GM04504 (cell line): ENCODE measurements around the gene ARHGEF12.

Source experiments
- DNase-seq: peaks from one replicate; pipeline ENCODE4 v3.0.0-alpha.2; 2012; ENCODE audit warnings: low read depth

ARHGEF12 gene

DNA sequence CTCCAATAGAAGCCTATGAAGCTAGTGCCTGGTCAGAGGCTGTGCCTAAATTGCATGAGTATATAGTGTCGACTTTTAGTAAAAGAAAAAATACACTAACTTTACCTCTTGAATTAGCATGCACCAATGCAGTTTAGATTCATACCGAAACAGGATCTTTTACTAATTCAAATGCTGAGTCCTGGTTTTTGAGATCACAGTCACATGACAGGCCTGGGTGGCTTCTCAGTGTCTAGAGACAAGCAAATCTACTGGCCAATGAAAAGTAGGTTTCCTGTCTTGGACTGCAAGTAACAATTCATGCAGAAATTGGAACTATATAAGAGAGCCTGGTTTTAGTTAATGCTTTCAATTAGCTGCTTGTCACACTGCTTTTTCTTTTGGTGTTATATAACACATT is 7.2 kb downstream of the ARHGEF12 start:
- DNase-seq, result no peak

DNA sequence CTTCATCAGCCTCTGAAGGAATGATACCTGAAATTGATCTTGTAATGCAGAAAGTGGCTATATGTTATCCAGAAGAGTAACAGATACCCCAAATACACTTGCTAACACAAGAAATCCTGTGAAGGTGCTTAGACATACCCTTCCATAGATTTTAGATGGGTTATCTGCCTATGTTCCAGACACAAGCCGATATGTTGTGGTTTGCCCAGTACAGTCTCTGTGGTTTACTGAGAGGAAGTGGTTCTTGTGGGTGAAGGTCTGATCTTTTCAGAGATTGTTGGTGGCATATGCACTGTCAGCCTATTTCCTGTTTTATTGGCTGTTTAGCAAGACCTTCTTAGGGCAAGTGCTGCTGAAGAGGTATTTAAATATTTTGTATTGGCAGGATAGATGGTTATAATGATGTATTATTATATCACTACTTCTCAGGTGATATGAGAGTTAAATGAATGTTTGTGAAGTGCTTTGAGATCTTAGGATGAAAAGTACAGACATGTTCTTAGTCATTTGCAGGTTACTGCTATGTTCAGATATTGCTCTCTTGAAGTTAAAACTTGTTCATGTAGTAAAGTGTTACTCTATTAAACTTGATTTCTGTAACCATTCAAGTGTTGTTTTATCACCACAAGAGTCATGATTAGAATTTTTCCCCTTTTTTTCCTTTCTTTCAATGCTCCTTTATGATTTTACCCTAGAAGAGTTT is 8.2 kb downstream of the ARHGEF12 start:
- DNase-seq, result no peak

DNA sequence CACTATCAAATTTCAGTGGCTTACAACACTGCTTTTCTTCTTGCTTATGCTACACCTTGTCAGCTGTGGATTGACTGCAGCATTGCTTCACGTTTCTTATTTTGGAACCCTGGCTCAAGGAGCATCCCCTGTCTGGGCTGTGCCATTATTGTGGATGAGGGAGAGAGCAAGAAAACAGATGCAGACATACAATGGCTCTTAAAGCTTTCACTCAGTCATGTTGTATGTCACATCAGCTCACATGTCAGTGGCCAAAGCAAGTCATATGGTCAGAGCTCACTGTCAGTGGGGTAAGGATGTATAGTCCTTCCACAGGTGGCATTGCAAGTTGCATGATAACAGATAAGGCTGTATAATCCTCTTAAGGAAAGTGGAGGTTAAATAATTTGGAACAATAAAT is 10.0 kb downstream of the ARHGEF12 start:
- no peak for DNase-seq

DNA sequence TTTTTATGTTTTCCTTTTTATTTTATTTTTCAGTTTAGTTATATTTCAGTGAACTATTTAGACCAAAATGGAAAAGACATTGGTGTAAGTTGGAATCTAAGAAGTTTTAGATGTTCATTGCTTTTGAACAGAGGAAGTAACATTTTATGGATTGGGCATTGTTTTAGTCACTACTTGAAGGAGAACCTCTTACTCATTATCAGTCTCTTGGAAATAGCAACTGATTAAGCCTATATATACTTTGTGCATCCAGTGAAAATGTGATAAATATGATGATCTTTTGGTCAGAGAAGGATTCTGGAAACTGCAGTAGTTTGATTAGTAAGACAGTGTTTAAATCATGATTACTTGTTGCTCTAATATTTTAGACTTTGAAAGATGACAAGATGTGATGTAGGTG is 14.4 kb downstream of the ARHGEF12 start:
- DNase-seq, result no peak

DNA sequence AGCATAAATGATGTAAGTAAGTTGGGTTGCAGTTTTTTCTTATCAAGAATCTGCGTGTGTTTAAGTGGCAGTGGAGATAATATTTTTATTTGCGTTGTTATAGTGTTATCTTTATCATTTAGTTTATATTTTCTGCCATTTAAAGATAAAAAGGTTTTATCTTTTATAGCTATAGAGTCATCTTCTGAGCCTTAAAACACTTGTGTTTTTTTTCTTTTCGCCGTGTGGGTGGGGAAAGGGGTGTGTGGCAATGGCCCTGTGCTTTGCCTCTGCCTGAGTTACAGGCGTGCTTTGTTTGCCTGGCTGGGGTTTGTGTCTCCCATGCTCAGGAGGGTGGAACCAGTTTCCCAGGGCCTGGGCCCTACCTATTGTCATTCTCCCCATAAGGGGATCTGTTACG is 16.2 kb downstream of the ARHGEF12 start:
- no peak for DNase-seq

DNA sequence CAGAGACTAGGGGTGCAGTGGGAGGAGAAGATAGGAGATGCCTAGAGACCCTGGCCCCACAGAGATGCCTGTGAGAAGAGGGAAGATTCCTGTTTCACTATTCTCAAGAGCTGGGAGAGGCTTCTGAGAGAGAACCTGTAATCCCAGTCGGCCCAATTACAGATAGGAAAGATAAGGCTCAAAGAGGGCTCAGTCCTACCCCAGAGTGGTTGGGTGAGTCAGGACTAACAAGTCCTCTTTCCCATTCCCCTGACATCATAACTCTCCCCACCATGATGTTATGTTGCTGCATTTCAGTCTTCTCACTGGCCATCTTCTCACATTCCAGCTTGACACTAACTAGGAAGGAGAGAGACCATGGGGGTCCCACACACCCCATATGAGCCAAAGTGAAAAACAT is 17.9 kb downstream of the ARHGEF12 start:
- DNase-seq, result no peak

DNA sequence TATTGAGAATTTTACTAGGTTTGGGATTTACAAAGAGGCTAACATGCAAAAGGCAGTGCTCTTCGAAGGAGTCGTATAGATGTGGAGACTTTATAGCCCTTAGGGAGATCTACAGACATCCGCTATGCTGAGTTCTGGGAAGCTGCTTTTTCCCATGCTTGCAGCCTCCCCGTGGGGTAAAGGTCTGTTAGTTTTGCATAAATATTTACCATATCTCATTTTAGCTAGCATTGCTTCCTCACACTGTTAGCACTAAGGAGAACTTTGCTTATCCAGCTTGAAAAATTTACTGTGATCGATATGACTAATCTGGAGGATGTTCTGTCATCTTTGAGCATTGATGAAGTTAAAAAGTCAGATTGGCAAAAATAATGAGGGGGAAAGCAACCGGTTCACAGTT is 18.6 kb downstream of the ARHGEF12 start:
- no peak for DNase-seq

DNA sequence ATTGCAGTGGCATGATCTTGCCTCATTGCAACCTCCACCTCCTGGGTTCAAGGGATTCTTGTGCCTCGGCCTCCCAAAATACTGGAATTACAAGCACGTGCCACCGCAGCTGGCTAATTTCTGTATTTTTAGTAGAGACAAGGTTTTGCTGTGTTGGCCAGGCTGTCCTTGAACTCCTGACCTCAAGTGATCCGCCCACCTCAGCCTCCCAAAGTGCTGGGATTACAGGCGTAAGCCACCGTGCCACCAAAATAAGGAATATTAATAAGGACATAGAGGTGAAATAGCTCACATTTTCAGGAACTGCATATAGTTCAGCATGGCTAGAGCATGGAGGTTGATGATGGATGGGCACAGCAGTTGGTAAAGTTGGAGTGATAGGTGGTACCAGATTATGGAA is 21.4 kb downstream of the ARHGEF12 start:
- DNase-seq, result no peak

DNA sequence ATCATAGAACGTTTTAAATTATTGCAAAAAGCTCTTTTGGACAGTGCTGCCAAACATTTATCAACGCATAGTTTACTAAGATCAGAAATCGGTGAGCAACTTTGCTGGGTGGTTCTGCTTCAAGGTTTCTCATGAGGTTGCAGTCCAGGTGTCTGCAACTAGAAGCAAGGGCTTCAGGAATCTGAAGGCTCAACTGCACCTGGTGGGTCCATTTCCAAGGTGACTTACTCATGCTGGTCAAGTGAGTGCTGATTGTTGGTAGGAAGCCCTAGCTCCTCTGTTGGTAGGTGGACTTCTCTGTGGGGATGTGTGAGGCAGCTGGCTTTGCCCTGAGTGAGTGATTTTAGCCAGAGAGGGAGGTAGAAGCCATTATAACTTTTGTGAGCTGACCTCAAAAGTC is 22.5 kb downstream of the ARHGEF12 start:
- no peak for DNase-seq

DNA sequence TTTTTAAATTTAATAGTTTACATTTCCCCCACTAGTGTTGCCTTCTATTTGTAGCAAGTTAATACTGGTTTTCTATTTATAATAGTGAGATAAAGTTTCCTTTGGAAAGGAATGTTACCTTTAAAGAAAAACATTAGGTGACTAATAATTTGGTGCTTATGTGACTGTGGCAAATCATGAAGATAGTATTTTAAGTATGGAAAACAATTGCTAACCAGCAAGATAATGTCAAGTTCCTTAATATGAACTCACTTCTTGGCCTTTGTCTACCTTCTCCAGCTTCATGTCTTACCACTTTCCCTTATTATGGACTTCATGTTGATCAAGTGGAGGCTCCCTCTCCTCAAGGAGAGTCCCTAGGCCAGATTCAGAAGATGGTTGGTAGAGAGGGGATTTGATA is 27.2 kb downstream of the ARHGEF12 start:
- DNase-seq, result no peak

DNA sequence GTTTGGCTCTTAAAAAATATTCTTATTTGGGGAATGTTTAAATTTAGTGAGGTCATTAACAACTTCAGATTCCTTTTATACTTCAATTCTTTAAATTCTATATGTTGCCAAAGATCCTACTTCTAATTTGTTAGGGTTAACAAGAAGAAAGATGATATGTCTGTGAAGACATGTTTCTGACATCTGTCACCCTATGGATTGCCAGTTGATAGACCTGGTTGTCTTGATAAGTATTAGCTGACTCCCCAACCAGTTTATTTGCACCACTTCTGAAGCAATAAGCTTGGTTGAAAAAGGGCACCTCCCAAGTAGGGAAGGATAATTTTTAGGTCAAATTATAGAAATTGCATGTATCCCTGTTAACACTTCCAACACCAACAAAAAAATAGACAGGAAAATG is 29.3 kb downstream of the ARHGEF12 start:
- DNase-seq, result no peak

DNA sequence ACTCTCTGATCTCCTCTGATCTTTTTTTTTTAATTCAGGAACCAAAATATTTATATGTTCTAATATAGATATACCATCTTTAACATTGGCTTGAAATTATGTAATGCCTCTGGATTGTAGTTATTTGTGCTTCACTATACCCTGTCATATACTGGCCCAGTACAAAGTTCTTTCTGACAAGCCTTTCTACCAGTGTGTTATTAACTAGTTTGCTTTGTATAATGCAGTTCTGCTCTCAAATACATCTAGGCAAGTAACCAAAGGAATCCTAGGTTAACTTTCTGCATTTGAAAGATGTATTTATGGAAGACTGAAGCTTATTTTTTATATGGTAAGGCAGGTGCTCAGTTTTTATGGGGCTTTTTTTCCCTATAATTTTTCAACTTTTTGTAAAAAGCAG is 36.1 kb downstream of the ARHGEF12 start:
- DNase-seq, result no peak

DNA sequence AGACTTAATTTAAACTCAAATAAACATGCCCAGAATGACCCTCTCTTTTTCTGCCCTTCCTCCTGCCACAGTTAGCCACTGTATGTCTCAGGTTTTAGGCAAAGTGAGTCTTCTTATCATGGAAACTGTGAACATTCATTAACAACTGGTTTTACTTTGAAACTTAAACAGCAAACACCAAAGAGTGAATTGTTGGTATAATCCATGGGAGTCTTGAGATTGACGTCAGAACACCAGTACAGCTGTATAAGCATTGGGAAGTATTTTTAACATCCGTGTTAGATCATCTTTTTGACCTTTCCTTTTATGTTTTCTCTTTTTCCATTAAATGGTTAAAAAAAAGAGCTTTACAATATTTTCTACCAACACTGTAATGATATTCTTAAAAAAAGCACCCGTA is 38.9 kb downstream of the ARHGEF12 start:
- no peak for DNase-seq

DNA sequence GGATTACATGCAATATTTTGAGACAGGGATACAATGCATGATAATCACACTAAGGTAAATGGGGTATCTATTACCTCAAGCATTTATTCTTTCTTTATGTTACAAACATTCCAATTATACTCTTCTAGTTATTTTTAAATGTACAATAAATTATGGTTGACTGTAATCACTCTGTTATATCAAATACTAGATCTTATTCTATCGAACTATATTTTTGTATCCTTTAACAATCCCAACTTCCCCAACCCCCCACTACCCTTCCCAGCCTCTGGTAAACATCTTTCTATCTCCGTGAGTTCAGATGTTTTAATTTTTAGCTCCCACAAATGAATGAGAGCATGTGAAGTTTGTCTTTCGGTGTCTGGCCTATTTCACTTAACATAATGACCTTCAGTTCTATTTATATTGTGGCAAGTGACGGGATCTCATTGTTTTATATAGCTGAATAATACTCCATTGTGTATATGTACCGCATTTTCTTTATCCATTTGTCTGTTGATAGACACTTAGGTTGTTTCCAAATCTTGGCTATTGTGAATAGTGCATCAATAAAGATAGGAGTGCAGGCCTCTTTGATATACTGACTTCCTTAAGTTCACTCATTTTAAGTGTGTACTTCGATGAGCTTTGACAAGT is 40.5 kb downstream of the ARHGEF12 start:
- DNase-seq, result no peak

DNA sequence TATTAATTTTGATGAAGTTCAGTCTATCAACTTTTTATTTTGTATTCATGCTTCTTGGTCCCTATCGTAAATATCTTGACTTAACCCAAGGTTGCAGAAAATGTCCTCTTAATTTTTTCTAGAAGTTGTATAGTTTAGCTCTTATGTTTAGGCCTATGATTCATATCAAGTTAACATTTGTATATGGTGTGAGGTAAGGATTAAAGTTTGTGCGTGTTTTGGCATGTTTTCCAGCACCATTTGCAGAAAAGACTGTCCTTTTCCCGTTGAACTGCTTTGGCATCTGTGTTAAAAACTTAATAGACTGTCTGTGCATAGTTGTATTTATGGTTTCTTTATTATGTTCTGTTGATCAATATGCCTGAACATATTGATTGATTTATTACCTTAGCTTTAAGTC is 42.3 kb downstream of the ARHGEF12 start:
- no peak for DNase-seq

DNA sequence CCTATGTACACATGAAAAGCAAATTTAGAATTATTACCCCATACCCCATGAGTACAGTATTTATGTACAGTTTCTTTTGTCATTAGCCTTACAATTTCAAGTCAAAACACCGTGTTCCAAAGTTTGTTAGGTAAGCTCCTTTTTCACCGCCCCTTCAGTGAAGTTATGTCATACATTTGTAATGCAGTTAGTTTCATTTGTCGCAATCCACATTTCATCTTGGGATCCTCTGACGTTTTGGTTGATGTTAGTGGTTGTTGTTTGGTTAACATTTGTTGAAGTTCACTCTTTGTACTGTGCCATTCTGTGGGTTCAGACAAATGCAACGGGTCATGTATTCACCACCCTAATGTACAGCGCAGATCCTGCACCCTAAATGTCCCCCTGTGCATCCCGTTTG is 45.2 kb downstream of the ARHGEF12 start:
- DNase-seq, result no peak

DNA sequence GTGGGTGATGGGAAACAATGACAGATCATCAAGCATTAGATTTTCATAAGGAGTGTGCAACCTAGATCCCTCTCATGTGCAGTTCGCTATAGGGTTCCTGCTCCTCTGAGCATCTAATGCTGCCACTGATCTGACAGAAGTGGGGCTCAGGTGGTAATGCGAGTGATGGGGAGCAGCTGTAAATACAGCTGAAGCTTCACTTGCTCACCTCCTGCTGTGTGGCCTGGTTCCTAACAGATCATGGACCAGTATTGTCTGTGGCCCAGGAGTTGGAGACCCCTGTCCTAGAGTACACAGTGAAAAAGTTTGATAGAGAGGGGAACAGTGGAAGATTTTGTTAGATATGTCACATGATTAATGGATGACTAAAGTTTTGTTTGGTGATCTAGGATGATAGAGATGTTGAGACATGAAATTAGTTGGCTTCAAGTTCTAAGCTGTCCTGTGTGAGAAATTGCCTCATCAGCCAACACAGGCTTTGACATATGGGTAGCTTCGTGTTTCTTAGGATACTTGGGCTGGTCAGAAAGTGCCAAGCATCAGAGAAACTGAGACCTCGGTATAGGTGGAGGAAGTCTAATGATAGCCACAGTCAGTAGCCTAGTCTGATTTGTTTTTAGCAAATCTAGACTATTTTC is 47.4 kb downstream of the ARHGEF12 start:
- DNase-seq, result no peak

DNA sequence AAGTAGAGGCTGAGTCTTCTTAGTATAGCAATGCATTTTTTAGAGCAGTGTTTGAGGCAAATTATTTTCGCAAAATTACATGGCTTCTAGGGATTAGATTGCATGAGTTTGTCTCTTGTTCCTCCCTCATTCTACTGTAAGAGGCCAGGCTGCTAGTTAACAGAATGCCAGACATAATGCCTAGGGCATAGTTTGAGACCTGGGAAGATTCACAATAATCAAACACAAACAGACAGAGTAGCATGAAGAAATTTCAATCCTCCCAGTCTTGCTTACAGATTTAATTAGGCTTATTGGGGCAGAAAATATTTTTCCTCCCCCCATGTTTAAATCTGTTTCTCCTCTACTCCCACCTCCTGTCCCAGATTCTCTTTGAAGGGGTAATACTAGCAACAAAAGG is 48.3 kb downstream of the ARHGEF12 start:
- no peak for DNase-seq

DNA sequence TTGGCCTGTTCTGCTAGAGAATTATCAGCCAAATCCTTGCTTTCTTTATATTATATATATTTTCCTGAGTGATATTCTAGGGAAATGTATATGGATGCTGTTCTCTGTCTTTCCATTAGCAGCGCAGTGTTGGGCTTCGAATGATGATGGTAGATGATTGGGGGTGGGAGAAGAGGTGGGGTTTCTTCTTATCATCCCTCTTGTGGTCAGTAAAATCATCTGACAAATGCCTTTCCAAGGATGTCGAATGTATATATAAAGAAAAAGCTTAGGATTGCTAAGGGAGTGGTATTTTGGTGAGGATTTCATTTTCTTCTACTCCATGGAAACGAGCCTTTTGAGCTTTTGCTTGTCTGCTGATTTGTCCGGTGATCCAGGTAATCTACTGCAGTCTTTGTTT is 48.9 kb downstream of the ARHGEF12 start:
- DNase-seq, result no peak

DNA sequence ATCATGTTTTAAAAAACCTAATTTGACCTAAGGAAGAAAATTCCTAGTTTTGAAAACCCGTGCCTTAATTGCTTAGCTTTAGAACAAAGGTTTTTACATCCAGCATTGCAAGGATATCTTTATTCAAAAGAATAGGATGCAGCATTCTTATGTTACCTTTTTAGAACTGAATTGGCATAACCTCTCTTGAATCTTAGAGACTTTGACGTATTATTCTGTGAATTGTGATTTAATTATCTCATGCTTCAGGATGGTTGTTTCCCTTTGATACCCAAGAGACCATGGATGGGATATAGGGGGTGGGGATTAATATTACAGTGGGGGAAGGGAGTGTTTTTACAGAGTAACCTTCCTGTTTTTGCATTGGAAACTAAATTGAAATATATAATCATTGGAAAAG is 49.4 kb downstream of the ARHGEF12 start:
- DNase-seq, result no peak

DNA sequence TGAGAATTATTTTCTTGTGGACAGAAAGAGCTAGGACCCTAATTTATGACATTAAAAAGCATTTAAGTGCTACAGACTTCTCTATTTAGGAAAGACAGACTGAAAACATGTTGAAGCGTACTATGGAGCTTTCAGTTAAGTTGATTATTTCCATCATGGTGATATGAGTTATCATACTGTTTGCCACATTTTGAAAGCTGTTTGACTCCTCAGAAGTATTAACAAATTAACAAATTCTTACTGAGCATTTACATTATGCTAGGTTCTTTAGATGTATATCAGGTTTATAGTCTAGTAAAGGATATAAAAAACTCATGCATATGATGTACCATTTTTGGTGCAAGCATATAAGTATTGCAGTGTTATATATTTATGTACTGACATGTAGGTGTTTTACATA is 50.1 kb downstream of the ARHGEF12 start:
- DNase-seq, result no peak

DNA sequence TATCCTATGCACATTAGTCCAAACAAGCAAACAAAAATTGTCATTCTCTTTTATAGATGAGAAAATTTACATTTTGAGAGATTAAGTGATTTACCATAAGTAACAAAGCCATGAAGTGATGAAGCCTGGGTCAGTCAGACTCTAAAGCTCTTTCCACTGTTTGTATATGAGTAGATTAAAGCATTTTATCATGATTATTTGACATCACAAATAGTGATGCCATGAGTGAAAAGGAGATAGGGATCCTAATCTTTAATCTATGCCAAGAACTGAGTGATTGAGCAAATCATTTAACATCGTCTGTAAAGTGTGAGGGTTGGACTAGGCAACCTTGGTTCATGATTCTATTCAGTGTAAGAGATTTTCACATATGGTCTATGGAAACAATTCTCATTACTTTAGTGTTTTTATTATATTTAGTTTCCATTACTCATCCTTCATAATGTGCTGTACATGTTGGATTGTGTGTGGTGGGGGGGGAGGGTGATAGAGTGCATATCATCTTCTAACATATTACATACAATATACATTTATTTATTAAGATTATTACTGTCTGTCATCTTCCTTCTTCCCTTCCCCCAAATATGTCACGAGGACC is 50.7 kb downstream of the ARHGEF12 start:
- no peak for DNase-seq

DNA sequence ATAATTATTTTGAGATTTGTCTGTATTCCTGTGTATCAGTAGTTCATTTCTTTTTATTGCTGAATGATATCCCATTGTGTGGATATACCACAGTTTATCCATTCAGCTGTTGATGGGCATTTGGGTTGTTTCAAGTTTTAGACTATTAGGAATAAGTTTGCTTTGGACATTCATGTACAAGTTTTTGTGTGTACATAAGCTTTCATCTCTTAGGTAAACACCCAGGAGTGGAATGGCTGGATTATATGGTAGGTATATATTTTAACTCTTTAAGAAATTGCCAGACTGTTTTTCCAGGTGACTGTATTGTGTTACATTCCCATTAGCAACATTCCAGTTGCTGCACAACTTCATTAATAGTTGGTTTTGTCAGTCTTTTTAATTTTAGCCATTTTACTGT is 52.0 kb downstream of the ARHGEF12 start:
- no peak for DNase-seq
